Measurements from ENCODE around the gene PDS5B. TPM values are rescaled to one million over a fixed set of nuclear protein-coding genes. Genes with fewer than 3 reads are reported as not detected.
"Not testable (repeated sequence)": the region's sequence is repeated elsewhere in the genome, so short reads cannot be mapped to it uniquely, and the experiment has no call there.

PDS5B gene
- total and polyA plus RNA-seq, 2 of the 8 experiments (the other 6 are each of a cell fraction or from before 2014, with no cell fraction given), result 5.5 to 54.6 TPM

DNA sequence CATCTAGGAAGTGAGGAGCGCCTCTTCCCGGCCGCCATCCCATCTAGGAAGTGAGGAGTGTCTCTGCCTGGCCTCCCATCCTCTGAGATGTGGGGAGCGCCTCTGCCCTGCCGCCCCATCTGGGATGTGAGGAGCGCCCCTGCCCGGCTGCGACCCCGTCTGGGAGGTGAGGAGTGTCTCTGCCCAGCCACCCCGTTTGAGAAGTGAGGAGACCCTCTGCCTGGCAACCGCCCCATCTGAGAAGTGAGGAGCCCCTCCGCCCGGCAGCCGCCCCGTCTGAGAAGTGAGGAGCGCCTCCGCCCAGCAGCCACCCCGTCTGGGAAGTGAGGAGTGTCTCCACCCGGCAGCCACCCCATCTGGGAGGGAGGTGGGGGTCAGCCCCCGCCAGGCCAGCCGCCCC lies 129.9 kb downstream of the PDS5B start:
- H3K4me1 ChIP-seq (replicated peaks in 1 of 4; ENCODE audit: control insufficient read depth in 3 of 4, insufficient read depth in 4 of 4, low read length in 3 of 4); H3K23ac ChIP-seq (ENCODE audit: insufficient read length); H2AFZ ChIP-seq (ENCODE audit: low read length); H3K79me1 ChIP-seq (ENCODE audit: low read depth, low read length); H4K8ac ChIP-seq (ENCODE audit: extremely low read depth, insufficient read depth, low read length); H3K27ac ChIP-seq (ENCODE audit: low read depth, low read length); H3K4me2 ChIP-seq (ENCODE audit: insufficient read depth in 1 of 2, low read depth in 2 of 2, low read length in 2 of 2); DNase-seq (ENCODE audit: low read depth in 1 of 2, low spot score in 2 of 2); H2BK15ac ChIP-seq (ENCODE audit: low read length); H3K4ac ChIP-seq (replicated peaks; ENCODE audit: insufficient read length, low read depth, low read length); H3K23me2 ChIP-seq (ENCODE audit: low read depth, low read length); H3K27me3 ChIP-seq (replicated peaks in 1 of 4; ENCODE audit: control insufficient read depth in 3 of 4, extremely low read depth in 1 of 4, insufficient read depth in 3 of 4, low read length in 3 of 4); H3K56ac ChIP-seq (replicated peaks; ENCODE audit: insufficient read length, low read depth, low read length); FAIRE-seq; POLR2A ChIA-PET (ENCODE audit: partially characterized antibody); H3K4me3 ChIP-seq (ENCODE audit: extremely low read depth in 1 of 4, insufficient read depth in 2 of 4, low read depth in 3 of 4, low read length in 4 of 4); H3K9ac ChIP-seq (replicated peaks in 1 of 4; ENCODE audit: extremely low read depth in 1 of 4, low read depth in 3 of 4, low read length in 3 of 4); H2BK120ac ChIP-seq (replicated peaks; ENCODE audit: low read depth, low read length); H2BK12ac ChIP-seq (ENCODE audit: low read depth, low read length); H2AK5ac ChIP-seq (ENCODE audit: low read depth, low read length); H3K18ac ChIP-seq (ENCODE audit: extremely low read depth, low read length); H4K5ac ChIP-seq (ENCODE audit: insufficient read length, low read depth, low read length); CTCF ChIA-PET (ENCODE audit: partially characterized antibody); H2BK5ac ChIP-seq (ENCODE audit: low read depth, low read length); H4K91ac ChIP-seq (replicated peaks; ENCODE audit: insufficient read length, low read length); H3K14ac ChIP-seq (ENCODE audit: insufficient read length); H2BK20ac ChIP-seq (ENCODE audit: low read length); H3K79me2 ChIP-seq (ENCODE audit: control insufficient read depth in 1 of 2, insufficient read depth in 2 of 2, low read length in 2 of 2); H4K20me1 ChIP-seq (replicated peaks in 1 of 2; ENCODE audit: control insufficient read depth in 1 of 2, insufficient read depth in 2 of 2, low read length in 2 of 2): not testable (repeated sequence)
- 100% methylated on average over 1 of the region's 21 CpGs; no CpG with 5 or more reads in 1 of the 2 experiments for WGBS, 2 experiments (ENCODE audit: extremely low coverage in 1 of 2, insufficient coverage in 1 of 2, insufficient read length in 1 of 2, insufficient replicate concordance in 2 of 2, low coverage in 1 of 2, low lambda C conversion rate in 2 of 2, missing lambda C conversion rate in 1 of 2)
- Histone ChIP-seq H3K9me3 (ENCODE audit: insufficient read depth in 2 of 2, low read depth in 1 of 2, low read length in 1 of 2) (peaks cover 19 to 27% of the 10 kb centered on the region in 2 experiments), H3K36me3 (ENCODE audit: control insufficient read depth in 2 of 4, insufficient read depth in 4 of 4, low read length in 3 of 4) (peaks cover 0 to 55% (median 21%) of the 10 kb centered on the region in 4 experiments; a peak in 4 of 8 replicates)

All from H1 (cell line).